Endothelial cell of umbilical vein (primary cell): ENCODE measurements around the gene GEMIN7. TPM values are rescaled to one million over a fixed set of nuclear protein-coding genes. Genes with fewer than 3 reads are reported as not detected.

Experiments
- BruUV-seq: library from RNA; stranded (reverse); fragments of 400-500 nt; replicated peaks from 2 replicates; lab custom pipeline; 2021; lab: Mats Ljungman, UMichigan
- CTCF ChIA-PET: fragments of 300-600, 350-600 bp; sonication (Branson Sonifier 250); formaldehyde crosslinking; loops from one replicate; lab custom pipeline; 2021; ENCODE audit warnings: antibody characterized with exemption, inconsistent platforms; lab: Charles Lee
- POLR2A ChIA-PET: fragments of 300-600, 350-600 bp; sonication (Branson Sonifier 250); formaldehyde crosslinking; loops from one replicate; lab custom pipeline; 2021; ENCODE audit warnings: antibody characterized with exemption, inconsistent platforms; lab: Charles Lee
- DNase-seq: peaks from one replicate; pipeline ENCODE4 v3.0.0-alpha.2; 2011; ENCODE audit warnings: low read depth, low spot score
- FAIRE-seq: peaks from 2 replicates; lab custom pipeline; 2011; peaks lifted over from hg19 to GRCh38; lab: Jason Lieb, UNC
- H2AFZ ChIP-seq: 2 replicates; pipeline ENCODE4 v1.6.0; 2012; ENCODE audit warnings: low read depth, low read length, control low read depth, inconsistent platforms
- H3K27ac ChIP-seq: 2 replicates; pipeline ENCODE4 v1.5.1; 2011; ENCODE audit warnings: low read depth, mild to moderate bottlenecking, control low read depth, low read length, moderate library complexity; ENCODE audit not compliant: insufficient read depth
- H3K27me3 ChIP-seq, 2 experiments: 2 replicates each; pipeline versions ENCODE4 v1.6.0 to v1.6.1; 2011; ENCODE audit warnings: low read length in 2 of 2, mixed read lengths in 1 of 2; ENCODE audit not compliant: control insufficient read depth in 2 of 2, insufficient read depth in 2 of 2
- H3K36me3 ChIP-seq, 2 experiments: 2 replicates in 1 of 2; 3 replicates in 1 of 2; pipeline ENCODE4 v1.5.1; 2011; ENCODE audit warnings: low read length in 2 of 2, mild to moderate bottlenecking in 1 of 2, moderate library complexity in 1 of 2; ENCODE audit not compliant: control insufficient read depth in 2 of 2, insufficient read depth in 2 of 2; ENCODE audit errors: extremely low read depth in 1 of 2
- H3K4me1 ChIP-seq: 3 replicates; pipeline ENCODE4 v1.5.1; 2011; ENCODE audit warnings: mild to moderate bottlenecking, low read length; ENCODE audit not compliant: control insufficient read depth, insufficient read depth; ENCODE audit errors: extremely low read depth
- H3K4me2 ChIP-seq: 2 replicates; pipeline ENCODE4 v1.6.1; 2011; ENCODE audit warnings: low read length, control low read depth, mixed read lengths; ENCODE audit not compliant: insufficient read depth
- H3K4me3 ChIP-seq, 3 experiments: fragments of 200-600 bp in 1 of 3; sonication (generic), shearing (Covaris generic) in 1 of 3; replicated peaks in 1 of 3; 2 replicates each; pipeline ENCODE4 v1.5.1; 2011 to 2016; ENCODE audit warnings: control low read depth in 3 of 3, low read length in 3 of 3, mild to moderate bottlenecking in 2 of 3, inconsistent platforms in 1 of 3, low read depth in 1 of 3, moderate library complexity in 1 of 3; ENCODE audit not compliant: insufficient read depth in 1 of 3
- H3K79me2 ChIP-seq: 2 replicates; pipeline ENCODE4 v1.6.0; 2012; ENCODE audit warnings: low read length, inconsistent platforms; ENCODE audit not compliant: control insufficient read depth, insufficient read depth
- H3K9ac ChIP-seq: replicated peaks from 2 replicates; pipeline ENCODE3; 2011; ENCODE audit warnings: low read length, control low read depth; ENCODE audit not compliant: insufficient read depth; ENCODE audit errors: extremely low read depth
- H3K9me1 ChIP-seq: replicated peaks from 3 replicates; pipeline ENCODE4 v1.6.0; 2011; ENCODE audit warnings: mild to moderate bottlenecking, low read length; ENCODE audit not compliant: control insufficient read depth, insufficient read depth; ENCODE audit errors: extremely low read depth
- H3K9me3 ChIP-seq: replicated peaks from 2 replicates; pipeline ENCODE4 v1.5.1; 2012; ENCODE audit warnings: low read length, inconsistent platforms; ENCODE audit not compliant: control insufficient read depth, insufficient read depth
- H4K20me1 ChIP-seq: replicated peaks from 2 replicates; pipeline ENCODE3; 2011; ENCODE audit warnings: mild to moderate bottlenecking, low read length; ENCODE audit not compliant: control insufficient read depth, insufficient read depth; ENCODE audit errors: extremely low read depth
- CTCF ChIP-seq, 2 donors: IDR thresholded peaks; 1 replicate in 1 of 2; 2 replicates in 1 of 2; pipeline ENCODE4 v1.5.1; 2011; ENCODE audit warnings: low read length in 2 of 2, mild to moderate bottlenecking in 2 of 2, moderate library complexity in 2 of 2, control low read depth in 1 of 2, inconsistent platforms in 1 of 2, low read depth in 1 of 2; ENCODE audit not compliant: insufficient read depth in 1 of 2; ENCODE audit errors: extremely low read depth in 1 of 2
- EZH2 ChIP-seq: IDR thresholded peaks from 2 replicates; pipeline ENCODE4 v1.6.1; 2012; ENCODE audit warnings: borderline replicate concordance, low read depth, mild to moderate bottlenecking, moderate library complexity, low read length, inconsistent platforms; ENCODE audit not compliant: severe bottlenecking
- FOS ChIP-seq: IDR thresholded peaks from 2 replicates; pipeline ENCODE4 v1.6.1; 2011; ENCODE audit warnings: mild to moderate bottlenecking, low read length, moderate library complexity, borderline replicate concordance; ENCODE audit not compliant: insufficient read depth
- GATA2 ChIP-seq: IDR thresholded peaks from 2 replicates; pipeline ENCODE4 v1.7.0; 2011; ENCODE audit warnings: low read depth, mild to moderate bottlenecking, moderate library complexity, mixed read lengths, low read length; ENCODE audit not compliant: insufficient read length, insufficient read depth
- JUN ChIP-seq: IDR thresholded peaks from 2 replicates; pipeline ENCODE4 v1.6.1; 2011; ENCODE audit warnings: borderline replicate concordance, low read depth; ENCODE audit not compliant: insufficient read length, insufficient read depth
- MAX ChIP-seq: IDR thresholded peaks from 2 replicates; pipeline ENCODE4 v1.6.1; 2011; ENCODE audit not compliant: insufficient read depth, insufficient read length
- MYC ChIP-seq: IDR thresholded peaks from one replicate; pipeline ENCODE4 v1.6.1; 2011; ENCODE audit warnings: mild to moderate bottlenecking, low read depth, low read length
- POLR2A ChIP-seq: IDR thresholded peaks from 2 replicates; pipeline ENCODE4 v1.6.1; 2012; ENCODE audit warnings: low read depth, mild to moderate bottlenecking, control low read depth, low read length
- POLR2AphosphoS5 ChIP-seq: IDR thresholded peaks from 2 replicates; pipeline ENCODE4 v1.6.1; 2012; ENCODE audit warnings: low read depth, mild to moderate bottlenecking, control low read depth, low read length, moderate library complexity; ENCODE audit not compliant: insufficient read depth
- dilution Hi-C: fragments of 300-500 bp; cut with MboI; formaldehyde crosslinking; loops from one replicate; pipeline ENCODE4 v1.15.0; 2019; ENCODE audit warnings: low sequenced_read_pairs; ENCODE audit not compliant: extremely low pct_ligation_motif_present
- intact Hi-C: fragments of 100-400 bp; cut with micrococcal nuclease; formaldehyde crosslinking; loops from one replicate; pipeline ENCODE4 v1.10.0; 2022
- polyA plus RNA-seq, 4 experiments: library from polyadenylated mRNA; depleted of rRNA in 3 of 4; stranded (reverse) in 3 of 4; unstranded in 1 of 4; fragments of >200 nt; gene quantifications; 2 replicates each; pipeline versions ENCODE4 v1.2.1 to v1.2.3, GENCODE V29; 2011 to 2012; ENCODE audit warnings: missing spikeins in 1 of 4
- total RNA-seq: library from RNA; stranded (reverse); gene quantifications from 2 replicates; pipeline ENCODE4 v1.2.3, GENCODE V29; 2021

The GEMIN7 gene
- total and polyA plus RNA-seq, 2 donors (not counting 3 experiments of a cell fraction or from before 2014, with no cell fraction given) = 34.2 to 53.7 TPM

- H3K9me1 ChIP-seq = no peaks in the 10 kb centered on the region
- peak within 1 kb of the TSS; percentile 76 to 93 (median 80) for H3K4me3 ChIP-seq
- H3K4me1 ChIP-seq = peaks cover 14% of the 10 kb centered on the region
- BruUV-seq = no TSS peak
- peak within 1 kb of the TSS; percentile 88 for H3K9ac ChIP-seq
- CTCF ChIA-PET = interaction anchor here (0.9 to 2.9 kb wide), 9 partner anchors 9 to 85 kb away, joined by 3 to 21 read pairs (median 4); partner anchors contain the start of genes BLOC1S3 and TRAPPC6A
- TF ChIP-seq CTCF (IDR thresholded peaks at IDR 0.05; ENCODE audit: extremely low read depth in 1 of 2, insufficient read depth in 1 of 2, low read depth in 1 of 2, low read length in 2 of 2) (peak; percentile 11 to 43), POLR2A (no peak)
- peak within 1 kb of the TSS; percentile 86 for H3K27ac ChIP-seq
- H4K20me1 ChIP-seq = no peaks in the 10 kb centered on the region
- peak within 1 kb of the TSS; percentile 56 for H2AFZ ChIP-seq
- POLR2A ChIA-PET = interaction anchor here (0.6 to 1.0 kb wide), 3 partner anchors 10 to 28 kb away, joined by 3 to 6 read pairs (median 4); no protein-coding TSS in a partner anchor
- H3K4me2 ChIP-seq = peak within 1 kb of the TSS; percentile 96
- peak; percentile 98 for FAIRE-seq
- peak; percentile 96 for DNase-seq
- H3K9me3 ChIP-seq = no peaks in the 10 kb centered on the region
- intact Hi-C loops = loop anchor here (1.0 to 5.0 kb wide), 3 partner anchors 34 to 154 kb away; partner anchors contain the start of genes BLOC1S3, EXOC3L2 and TRAPPC6A
- H3K27me3 ChIP-seq = no peaks in the 10 kb centered on the region
- dilution Hi-C loops = no loop called here
- peaks cover 49% of the 10 kb centered on the region for H3K79me2 ChIP-seq
- peaks cover 0 to 6% of the 10 kb centered on the region in 2 experiments for H3K36me3 ChIP-seq
Observed at GRCh38 chr19:45092747-45093678, 14.0 kb downstream of the GEMIN7 start, which contains the start of gene PPP1R37. PPP1R37 (plus strand) TSS chr19:45093179; CDS start chr19:45093326, 147 bp downstream.

- H3K4me2 ChIP-seq = peak overlapping the region; percentile 96
- CTCF ChIA-PET = no interaction called here
- no peak for FAIRE-seq
- H4K20me1 ChIP-seq = no peaks in the 10 kb centered on the region
- intact Hi-C loops (loop anchor here (5.0 kb wide), 2 partner anchors 33 to 153 kb away; partner anchors contain the start of gene EXOC3L2), dilution Hi-C loops (no loop called here)
- no peak overlapping the region for H2AFZ ChIP-seq
- H3K79me2 ChIP-seq = peaks cover 60% of the 10 kb centered on the region
- DNase-seq = no peak
- H3K4me1 ChIP-seq = peaks cover 23% of the 10 kb centered on the region
- peak overlapping the region in 2 of 3 experiments; percentile 76 to 80 for H3K4me3 ChIP-seq
- no peaks in the 10 kb centered on the region for H3K9me3 ChIP-seq
- peaks cover 0 to 6% of the 10 kb centered on the region in 2 experiments for H3K36me3 ChIP-seq
- BruUV-seq = no TSS peak
- H3K9ac ChIP-seq = peak overlapping the region; percentile 88
- no peak overlapping the region for H3K27ac ChIP-seq
- no peaks in the 10 kb centered on the region for H3K9me1 ChIP-seq
- H3K27me3 ChIP-seq = no peaks in the 10 kb centered on the region
- TF ChIP-seq CTCF (IDR thresholded peaks at IDR 0.05; ENCODE audit: extremely low read depth in 1 of 2, insufficient read depth in 1 of 2, low read depth in 1 of 2, low read length in 2 of 2) = no peak
- TF ChIP-seq MAX = no peak
- no peak for TF ChIP-seq JUN
- TF ChIP-seq POLR2AphosphoS5 = no peak
- no peak for TF ChIP-seq MYC
- TF ChIP-seq POLR2A = no peak
- TF ChIP-seq EZH2 = no peak
- TF ChIP-seq FOS = no peak
- no peak for TF ChIP-seq GATA2
- POLR2A ChIA-PET = no interaction called here
Observed at GRCh38 chr19:45094137-45094536, 15.1 kb downstream of the GEMIN7 start.
